H1 (cell line): ENCODE data around the gene HIP1. TPM values are rescaled to one million over a fixed set of nuclear protein-coding genes. Genes with fewer than 3 reads are reported as not detected.

ENCODE experiments used
- CTCF ChIA-PET: fragments of 300-600 bp; sonication (Branson Sonifier 250); formaldehyde crosslinking; loops from one replicate; lab custom pipeline; 2021; ENCODE audit not compliant: partially characterized antibody; lab: Charles Lee
- POLR2A ChIA-PET: fragments of 300-600 bp; sonication (Branson Sonifier 250); formaldehyde crosslinking; loops from one replicate; lab custom pipeline; 2021; ENCODE audit warnings: inconsistent platforms; ENCODE audit not compliant: partially characterized antibody; lab: Charles Lee
- DNase-seq, 2 experiments: peaks; one replicate each; pipeline versions ENCODE4 v3.0.0 to v3.0.0-alpha.2; 2010 to 2022; ENCODE audit warnings: low spot score in 2 of 2, low read depth in 1 of 2, mixed read lengths in 1 of 2
- FAIRE-seq: peaks from 2 replicates; lab custom pipeline; 2011; peaks lifted over from hg19 to GRCh38; lab: Jason Lieb, UNC
- H2AFZ ChIP-seq: 2 replicates; pipeline ENCODE4 v1.8.1; 2012; ENCODE audit warnings: low read length, inconsistent platforms
- H2AK5ac ChIP-seq: 2 replicates; pipeline ENCODE4 v1.6.1; 2013; ENCODE audit warnings: low read depth, low read length
- H2BK120ac ChIP-seq: replicated peaks from 2 replicates; pipeline ENCODE3; 2013; ENCODE audit warnings: low read depth, low read length, inconsistent platforms
- H2BK12ac ChIP-seq: 2 replicates; pipeline ENCODE4 v1.6.1; 2013; ENCODE audit warnings: low read depth, low read length
- H2BK15ac ChIP-seq: 2 replicates; pipeline ENCODE4 v1.6.1; 2013; ENCODE audit warnings: low read length
- H2BK20ac ChIP-seq: 2 replicates; pipeline ENCODE4 v1.6.1; 2013; ENCODE audit warnings: low read length
- H2BK5ac ChIP-seq: 2 replicates; pipeline ENCODE4 v1.6.1; 2013; ENCODE audit warnings: low read depth, low read length
- H3K14ac ChIP-seq: 2 replicates; pipeline ENCODE4 v1.6.1; 2013; ENCODE audit warnings: inconsistent platforms; ENCODE audit not compliant: insufficient read length
- H3K18ac ChIP-seq: 2 replicates; pipeline ENCODE4 v1.6.1; 2013; ENCODE audit warnings: low read length; ENCODE audit errors: extremely low read depth
- H3K23ac ChIP-seq: 2 replicates; pipeline ENCODE4 v1.6.1; 2013; ENCODE audit warnings: inconsistent platforms; ENCODE audit not compliant: insufficient read length
- H3K23me2 ChIP-seq: 2 replicates; pipeline ENCODE4 v1.6.1; 2013; ENCODE audit warnings: low read depth, low read length
- H3K27ac ChIP-seq: 2 replicates; pipeline ENCODE4 v1.6.1; 2011; ENCODE audit warnings: low read depth, low read length, inconsistent platforms
- H3K27me3 ChIP-seq, 4 experiments: replicated peaks in 1 of 4; 1 replicate in 1 of 4; 2 replicates in 3 of 4; pipeline versions ENCODE4 v1.6.1 to v1.8.1; 2011 to 2013; ENCODE audit warnings: low read length in 3 of 4, mild to moderate bottlenecking in 3 of 4, inconsistent platforms in 2 of 4, mixed read lengths in 2 of 4, moderate library complexity in 1 of 4; ENCODE audit not compliant: control insufficient read depth in 3 of 4, insufficient read depth in 3 of 4; ENCODE audit errors: extremely low read depth in 1 of 4
- H3K36me3 ChIP-seq, 4 experiments: 2 replicates each; pipeline versions ENCODE4 v1.6.1 to v1.8.1; 2011 to 2013; ENCODE audit warnings: mild to moderate bottlenecking in 4 of 4, low read length in 3 of 4, moderate library complexity in 2 of 4, control low read depth in 1 of 4, inconsistent platforms in 1 of 4; ENCODE audit not compliant: insufficient read depth in 4 of 4, control insufficient read depth in 2 of 4
- H3K4ac ChIP-seq: replicated peaks from 2 replicates; pipeline ENCODE3; 2013; ENCODE audit warnings: low read length, low read depth, mixed read lengths, inconsistent platforms; ENCODE audit not compliant: insufficient read length
- H3K4me1 ChIP-seq, 4 experiments: replicated peaks in 1 of 4; 1 replicate in 1 of 4; 2 replicates in 3 of 4; pipeline versions ENCODE4 v1.6.1 to v1.8.1; 2011 to 2013; ENCODE audit warnings: low read length in 3 of 4, inconsistent platforms in 2 of 4, mixed read lengths in 1 of 4; ENCODE audit not compliant: insufficient read depth in 4 of 4, control insufficient read depth in 3 of 4
- H3K4me2 ChIP-seq, 2 experiments: 2 replicates each; pipeline versions ENCODE4 v1.6.1 to v1.8.1; 2011 to 2013; ENCODE audit warnings: low read depth in 2 of 2, low read length in 2 of 2, control low read depth in 1 of 2, inconsistent platforms in 1 of 2, mild to moderate bottlenecking in 1 of 2; ENCODE audit not compliant: insufficient read depth in 1 of 2
- H3K4me3 ChIP-seq, 4 experiments: fragments of 200-600, 300-600 bp in 1 of 4; sonication (generic), shearing (Covaris generic), sonication (Bioruptor Twin) in 1 of 4; 2 replicates each; pipeline versions ENCODE4 v1.5.1 to v1.8.1; 2011 to 2016; ENCODE audit warnings: low read length in 4 of 4, low read depth in 3 of 4, control low read depth in 2 of 4, inconsistent platforms in 2 of 4, mild to moderate bottlenecking in 2 of 4, mixed read lengths in 1 of 4, moderate library complexity in 1 of 4; ENCODE audit not compliant: insufficient read depth in 2 of 4; ENCODE audit errors: extremely low read depth in 1 of 4
- H3K56ac ChIP-seq: replicated peaks from 2 replicates; pipeline ENCODE3; 2013; ENCODE audit warnings: low read depth, mild to moderate bottlenecking, mixed read lengths, low read length, inconsistent platforms; ENCODE audit not compliant: insufficient read length
- H3K79me1 ChIP-seq: 2 replicates; pipeline ENCODE4 v1.6.1; 2013; ENCODE audit warnings: low read depth, low read length, control low read depth
- H3K79me2 ChIP-seq, 2 experiments: 2 replicates each; pipeline versions ENCODE4 v1.6.1 to v1.8.1; 2012 to 2013; ENCODE audit warnings: low read length in 2 of 2, mild to moderate bottlenecking in 2 of 2, inconsistent platforms in 1 of 2; ENCODE audit not compliant: insufficient read depth in 2 of 2, control insufficient read depth in 1 of 2
- H3K9ac ChIP-seq, 4 experiments: replicated peaks in 1 of 4; 1 replicate in 1 of 4; 2 replicates in 3 of 4; pipeline versions ENCODE4 v1.6.1 to v1.8.1; 2011 to 2013; ENCODE audit warnings: low read depth in 3 of 4, low read length in 3 of 4, control low read depth in 2 of 4, mild to moderate bottlenecking in 2 of 4, moderate library complexity in 2 of 4, inconsistent platforms in 1 of 4; ENCODE audit errors: extremely low read depth in 1 of 4
- H3K9me3 ChIP-seq, 2 experiments: 2 replicates each; pipeline versions ENCODE4 v1.6.1 to v1.8.1; 2012 to 2013; ENCODE audit warnings: mild to moderate bottlenecking in 2 of 2, moderate library complexity in 2 of 2, control low read depth in 1 of 2, inconsistent platforms in 1 of 2, low read depth in 1 of 2, low read length in 1 of 2, mixed read lengths in 1 of 2; ENCODE audit not compliant: insufficient read depth in 2 of 2
- H4K20me1 ChIP-seq, 2 experiments: replicated peaks in 1 of 2; 2 replicates each; pipeline versions ENCODE3 to v1.8.1; 2011 to 2013; ENCODE audit warnings: inconsistent platforms in 2 of 2, low read length in 2 of 2, mild to moderate bottlenecking in 1 of 2; ENCODE audit not compliant: insufficient read depth in 2 of 2, control insufficient read depth in 1 of 2
- H4K5ac ChIP-seq: 2 replicates; pipeline ENCODE4 v1.6.1; 2013; ENCODE audit warnings: low read length, low read depth, mixed read lengths, inconsistent platforms; ENCODE audit not compliant: insufficient read length
- H4K8ac ChIP-seq: 2 replicates; pipeline ENCODE4 v1.8.0; 2013; ENCODE audit warnings: mild to moderate bottlenecking, moderate library complexity, low read length, inconsistent platforms; ENCODE audit not compliant: insufficient read depth; ENCODE audit errors: extremely low read depth
- H4K91ac ChIP-seq: replicated peaks from 2 replicates; pipeline ENCODE3; 2013; ENCODE audit warnings: low read length, mixed read lengths, inconsistent platforms; ENCODE audit not compliant: insufficient read length
- CTCF ChIP-seq, 3 experiments: IDR thresholded peaks; 1 replicate in 2 of 3; 2 replicates in 1 of 3; pipeline versions ENCODE4 v1.5.1 to v1.6.1; 2011; ENCODE audit warnings: low read length in 3 of 3, mild to moderate bottlenecking in 3 of 3, inconsistent platforms in 2 of 3, low read depth in 1 of 3, moderate library complexity in 1 of 3; ENCODE audit not compliant: insufficient read depth in 1 of 3; ENCODE audit errors: control extremely low read depth in 1 of 3
- POU5F1 ChIP-seq: IDR thresholded peaks from 2 replicates; pipeline ENCODE4 v1.6.1; 2011; ENCODE audit warnings: low read depth, mild to moderate bottlenecking, low read length, moderate library complexity
- RAD21 ChIP-seq, 2 experiments: IDR thresholded peaks in 1 of 2; conservative IDR thresholded peaks in 1 of 2; 2 replicates each; pipeline ENCODE4 v1.6.1; 2011; ENCODE audit warnings: low read depth in 2 of 2, low read length in 2 of 2, improper control_type of control experiment in 1 of 2, inconsistent platforms in 1 of 2, mild to moderate bottlenecking in 1 of 2, moderate library complexity in 1 of 2
- whole genome bisulfite sequencing, 2 experiments: shearing (Covaris generic) in 1 of 2; methylation state at CpG; one replicate each; pipeline versions ENCODE4 v1.1.6 to v1.1.7; 2013 to 2015; ENCODE audit warnings: low lambda C conversion rate in 2 of 2, mixed read lengths in 2 of 2, inconsistent platforms in 1 of 2, low coverage in 1 of 2, missing lambda C conversion rate in 1 of 2; ENCODE audit not compliant: insufficient replicate concordance in 2 of 2, insufficient coverage in 1 of 2, insufficient read length in 1 of 2; ENCODE audit errors: extremely low coverage in 1 of 2, missing lambda C conversion rate in 1 of 2; 5-methylcytosine and 5-hydroxymethylcytosine counted together
- polyA plus RNA-seq, 7 experiments: library from polyadenylated mRNA; depleted of rRNA in 3 of 7; stranded (reverse) in 5 of 7; unstranded in 2 of 7; fragments of >200 nt in 5 of 7; fragments of 200-250 nt in 2 of 7; gene quantifications; 1 replicate in 5 of 7; 2 replicates in 1 of 7; 4 replicates in 1 of 7; pipeline versions ENCODE4 v1.2.1 to v1.2.3, GENCODE V29; 2011 to 2013; ENCODE audit warnings: missing spikeins in 2 of 7, mixed read lengths in 2 of 7
- total RNA-seq: library from RNA; stranded (reverse); fragmentation: NEBNext Ultra II Directional; extraction: Animal tissue kit (Norgen Biotek cat#: 25700); gene quantifications from 2 replicates; pipeline ENCODE4 v1.2.1, GENCODE V29; 2021

Gene HIP1
- total and polyA plus RNA-seq, 2 of the 8 experiments (the other 6 are each of a cell fraction or from before 2014, with no cell fraction given): 51.8 to 108 TPM

DNA sequence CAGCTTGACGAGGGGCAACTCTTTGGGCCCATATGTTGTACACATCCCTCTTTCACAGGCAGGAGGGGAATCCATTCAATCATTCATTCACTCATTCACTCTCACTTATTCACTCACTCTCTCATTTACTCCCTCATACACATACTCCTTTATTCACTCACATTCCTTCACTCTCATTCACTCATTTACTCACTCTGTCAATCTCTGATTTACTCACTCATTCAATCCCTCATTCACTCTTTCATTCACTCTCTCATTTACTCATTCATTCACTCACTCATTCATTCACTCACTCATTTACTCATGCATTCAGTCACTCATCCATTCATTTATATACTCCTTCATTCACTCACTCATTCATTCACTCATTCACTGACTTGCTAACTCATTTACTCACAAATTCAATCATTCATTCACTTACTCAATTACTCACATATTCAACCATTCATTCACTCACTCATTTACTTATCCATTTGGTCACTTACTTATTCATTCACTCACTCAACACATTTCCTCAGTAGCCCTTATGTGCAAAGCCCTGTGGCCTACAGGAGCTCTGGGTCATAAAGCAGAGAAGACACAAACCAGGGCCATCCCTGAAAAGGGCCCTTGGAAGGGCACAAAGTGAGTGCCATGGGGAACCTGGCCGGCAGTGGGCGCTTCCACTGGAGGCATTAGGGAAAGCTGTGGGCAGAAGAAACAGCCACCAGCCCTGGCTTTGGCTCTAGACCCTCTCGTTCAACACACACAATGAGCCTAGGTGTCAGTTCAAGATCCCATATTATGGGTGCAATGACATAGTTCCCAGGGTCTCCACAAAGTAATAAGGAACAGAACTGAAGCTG is 26.0 kb downstream of the HIP1 start:
- 72% methylated on average over 4 of the region's 4 CpGs; no CpG with 5 or more reads in 1 of the 2 experiments for WGBS, 2 experiments
- no peaks in the 10 kb centered on the region for H3K27me3 ChIP-seq
- no peak overlapping the region for H2BK20ac ChIP-seq
- POLR2A ChIA-PET: no interaction called here
- no peak overlapping the region for H3K56ac ChIP-seq
- H2AK5ac ChIP-seq: 0 out of 2 replicates have a peak overlapping the region, but pooled peaks have one; percentile 84
- no peak overlapping the region for H3K4ac ChIP-seq
- no peak overlapping the region for H4K5ac ChIP-seq
- TF ChIP-seq CTCF (IDR thresholded peaks at IDR 0.05; ENCODE audit: control extremely low read depth in 1 of 3, insufficient read depth in 1 of 3, low read depth in 1 of 3, low read length in 3 of 3) (peak; percentile 51 to 56 (median 55)), POU5F1 (no peak), RAD21 (IDR thresholded peaks at IDR 0.05 in 1 of 2, conservative IDR thresholded peaks at IDR 0.05 in 1 of 2; ENCODE audit: low read depth in 2 of 2, low read length in 2 of 2) (peak; percentile 33 to 50)
- TF ChIP-seq, all 59 proteins: peak for 2
- H3K79me1 ChIP-seq: no peaks in the 10 kb centered on the region
- H2AFZ ChIP-seq: no peak overlapping the region
- H3K27ac ChIP-seq: no peak overlapping the region
- no peaks in the 10 kb centered on the region for H3K4me1 ChIP-seq
- no peak for DNase-seq
- no peak overlapping the region for H2BK120ac ChIP-seq
- H3K14ac ChIP-seq: no peak overlapping the region
- H3K23ac ChIP-seq: no peak overlapping the region
- CTCF ChIA-PET: interaction anchor here (0.6 to 2.5 kb wide), 11 partner anchors 9 to 465 kb away, joined by 3 to 10 read pairs (median 4); no protein-coding TSS in a partner anchor
- H3K4me2 ChIP-seq: no peak overlapping the region
- no peaks in the 10 kb centered on the region for H3K36me3 ChIP-seq
- no peak overlapping the region for H4K8ac ChIP-seq
- no peaks in the 10 kb centered on the region; the same call in 1 of the 2 replicates for H3K23me2 ChIP-seq
- H2BK5ac ChIP-seq: no peak overlapping the region
- H2BK15ac ChIP-seq: no peak overlapping the region
- H3K9ac ChIP-seq: no peak overlapping the region
- no peak for FAIRE-seq
- H4K20me1 ChIP-seq: peaks cover 0 to 2% of the 10 kb centered on the region in 2 experiments
- no peak overlapping the region for H3K4me3 ChIP-seq
- no peak overlapping the region for H3K18ac ChIP-seq
- H4K91ac ChIP-seq: no peak overlapping the region
- no peaks in the 10 kb centered on the region for H3K79me2 ChIP-seq
- H3K9me3 ChIP-seq: peaks cover 0 to 6% of the 10 kb centered on the region in 2 experiments; a peak in 1 of 4 replicates
- H2BK12ac ChIP-seq: no peak overlapping the region
